GM12875 (cell line): ENCODE data around the gene ARL9.

Source experiments
- H3K4me3 ChIP-seq: one replicate; pipeline ENCODE4 v1.5.1; 2011; ENCODE audit warnings: low read depth, low read length, control low read depth
- CTCF ChIP-seq: IDR thresholded peaks from 2 replicates; pipeline ENCODE4 v1.5.1; 2011; ENCODE audit warnings: low read depth, mild to moderate bottlenecking, control low read depth, inconsistent platforms, low read length, moderate library complexity, borderline replicate concordance; ENCODE audit not compliant: insufficient read depth

ARL9 gene

GRCh38 chr4:56480691-56481090 is 24.9 kb upstream of the ARL9 start:
- no peak overlapping the region for H3K4me3 ChIP-seq
- TF ChIP-seq CTCF: no peak

DNA sequence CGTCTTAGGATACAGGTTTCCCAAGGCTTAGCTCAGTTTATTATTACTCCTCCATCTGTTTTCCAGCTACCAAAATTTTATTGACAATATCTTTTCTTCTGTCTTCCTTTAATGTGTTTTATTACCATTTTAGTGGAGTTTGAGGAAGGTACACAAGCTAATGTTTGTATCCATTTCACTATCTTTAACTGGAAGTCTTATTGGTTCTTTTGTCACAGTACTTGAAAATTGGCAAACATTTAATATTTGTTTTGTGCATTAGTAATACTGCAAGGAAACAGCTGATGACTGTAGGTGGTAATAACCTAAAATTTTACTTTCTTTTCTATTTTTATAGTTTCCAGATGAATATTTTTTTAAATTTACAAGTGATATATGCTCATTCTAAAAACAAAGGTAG is 9.3 kb upstream of the ARL9 start:
- no peak for TF ChIP-seq CTCF
- no peak overlapping the region for H3K4me3 ChIP-seq

- TF ChIP-seq CTCF: no peak
- no peak overlapping the region for H3K4me3 ChIP-seq
Observed at GRCh38 chr4:56511098-56511497, 5.5 kb downstream of the ARL9 start.

DNA sequence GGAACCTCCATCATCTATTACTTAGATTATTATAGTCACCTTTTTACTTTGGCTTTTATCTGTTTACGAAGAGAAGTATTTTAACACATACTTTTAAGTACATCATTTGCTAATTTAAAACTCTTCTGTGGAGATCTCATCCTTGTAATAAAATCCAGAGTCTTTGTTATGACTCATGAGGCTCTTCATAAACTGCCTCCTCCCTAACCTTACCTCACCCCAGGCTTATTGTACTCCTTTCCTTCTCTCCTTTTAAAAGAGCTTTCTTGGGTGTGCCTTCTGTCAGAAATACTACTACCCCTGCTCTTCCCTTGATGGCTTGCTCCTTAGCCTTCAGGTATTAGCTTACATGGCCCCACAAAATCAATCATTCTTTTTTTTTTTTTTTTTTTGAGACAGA is 6.6 kb downstream of the ARL9 start:
- TF ChIP-seq CTCF: no peak

DNA sequence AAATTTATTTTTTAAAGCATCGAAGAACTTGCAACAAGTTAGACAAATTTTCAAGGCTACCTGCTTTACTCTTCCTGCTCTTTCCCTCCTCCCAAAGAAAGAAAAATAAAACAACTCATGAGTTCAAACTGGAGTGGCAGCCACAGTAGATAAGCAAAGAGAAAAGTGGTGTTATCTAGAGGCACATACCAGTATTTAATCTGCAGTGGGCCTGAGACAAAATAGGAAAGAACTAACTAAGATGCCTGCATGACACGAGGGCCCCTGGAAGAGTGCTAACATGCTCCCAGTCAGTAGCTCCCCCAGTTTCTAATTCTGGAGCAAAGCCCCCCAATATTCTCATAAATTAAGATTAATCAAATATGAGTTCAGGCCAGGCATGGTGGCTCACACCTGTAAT is 7.9 kb downstream of the ARL9 start:
- H3K4me3 ChIP-seq: no peak overlapping the region
- TF ChIP-seq CTCF: no peak

More for the DNA sequence above, 6.6 kb downstream of the ARL9 start:
- H3K4me3 ChIP-seq: no peak overlapping the region

- no peak for TF ChIP-seq CTCF
- peak overlapping the region; percentile 46 for H3K4me3 ChIP-seq
Observed at GRCh38 chr4:56530269-56531148, 24.9 kb downstream of the ARL9 start.

- TF ChIP-seq CTCF: no peak
- no peak overlapping the region for H3K4me3 ChIP-seq
Observed at GRCh38 chr4:56531149-56531770, 25.7 kb downstream of the ARL9 start.
